Measurements from ENCODE around the gene CUL4A.

The CUL4A gene

DNA sequence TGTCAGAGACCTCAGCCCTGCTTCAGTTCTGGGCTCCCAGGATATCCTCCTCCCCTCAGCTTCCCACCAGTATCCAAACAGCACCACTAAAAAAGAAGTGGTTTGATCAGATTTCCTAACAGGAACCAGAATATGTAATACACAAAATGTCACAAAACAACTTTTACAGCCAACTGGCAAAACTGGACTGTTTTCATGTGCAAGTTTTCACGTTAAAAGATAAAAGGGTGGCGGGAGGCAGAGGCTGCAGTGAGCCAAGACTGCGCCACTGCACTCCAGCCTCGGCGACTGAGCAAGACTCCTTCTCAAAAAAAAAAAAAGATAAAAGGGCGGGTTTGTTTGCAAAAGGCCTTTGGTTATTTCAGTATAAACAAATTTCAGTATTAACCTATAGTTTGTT lies 14.1 kb upstream of the CUL4A start:
- H3K27ac ChIP-seq (ENCODE audit: insufficient read depth in 1 of 2, low read depth in 1 of 2, low read length in 2 of 2, poor library complexity in 1 of 2, severe bottlenecking in 2 of 2), result no peak overlapping the region
- no CpG with 5 or more reads among the region's 6 CpGs for WGBS (ENCODE audit: insufficient coverage)

DNA sequence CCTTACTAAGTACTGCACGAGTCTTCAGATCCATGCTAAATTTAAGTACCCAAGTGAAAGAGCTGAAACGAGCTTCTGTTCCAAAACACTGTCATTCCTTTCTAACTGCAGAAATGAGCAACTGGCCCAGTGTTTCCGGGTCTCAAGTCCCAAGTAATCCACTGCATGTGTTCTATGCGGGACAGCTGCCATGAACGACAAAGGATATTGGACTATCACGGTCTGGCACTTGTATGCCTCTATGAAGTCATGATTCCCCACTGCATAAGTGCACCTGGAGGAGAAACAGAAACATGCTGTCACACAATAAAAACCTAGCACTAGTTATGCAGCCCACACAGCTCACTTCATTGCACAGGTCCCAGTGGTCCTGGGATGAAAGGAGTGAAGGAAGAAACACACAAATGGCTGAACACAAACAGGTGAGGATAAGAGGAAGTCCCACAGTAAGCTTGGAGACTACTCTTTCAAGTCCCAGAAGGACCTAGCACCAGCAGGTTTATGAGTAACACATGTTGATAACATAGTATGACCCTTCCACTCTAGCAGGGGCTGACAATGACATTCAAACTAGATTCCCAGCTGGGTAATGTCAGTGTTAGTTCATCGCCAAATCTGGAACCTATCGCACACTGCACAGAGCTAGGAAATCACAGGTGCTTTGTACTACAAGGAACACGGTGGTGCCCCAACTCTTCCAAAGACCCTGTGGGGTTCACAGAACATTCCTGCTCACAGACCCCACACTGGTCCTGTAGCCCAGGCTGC lies 12.3 kb upstream of the CUL4A start:
- Histone ChIP-seq H3K4me1 (ENCODE audit: control extremely low read depth in 1 of 4, control insufficient read depth in 4 of 4, insufficient read depth in 4 of 4, low read length in 3 of 4) (no peaks in the 10 kb centered on the region), H3K27ac (ENCODE audit: insufficient read depth in 1 of 2, low read depth in 1 of 2, low read length in 2 of 2, poor library complexity in 1 of 2, severe bottlenecking in 2 of 2) (no peak overlapping the region), H3K36me3 (ENCODE audit: control insufficient read depth in 4 of 4, insufficient read depth in 4 of 4, low read length in 3 of 4) (peaks cover 21 to 80% (median 48%) of the 10 kb centered on the region in 4 experiments), H3K4me3 (ENCODE audit: control insufficient read depth in 1 of 7, extremely low read depth in 1 of 7, insufficient read depth in 4 of 7, low read depth in 2 of 7, low read length in 6 of 7) (no peak overlapping the region), H3K27me3 (replicated peaks in 2 of 5; ENCODE audit: control insufficient read depth in 4 of 5, insufficient read depth in 5 of 5, low read length in 4 of 5) (no peaks in the 10 kb centered on the region), H3K9me3 (ENCODE audit: control extremely low read depth in 1 of 5, control insufficient read depth in 4 of 5, insufficient read depth in 2 of 5, low read depth in 1 of 5, low read length in 4 of 5) (no peaks in the 10 kb centered on the region)
- no peak for DNase-seq
- ChIA-PET CTCF (interaction anchor here (1.7 kb wide), 1 partner anchor 16 kb away, joined by 5 read pairs; no protein-coding TSS in a partner anchor), POLR2A (no interaction called here)
- 100% methylated on average over 9 of the region's 9 CpGs for WGBS (ENCODE audit: insufficient coverage)

More for the DNA sequence above, 14.1 kb upstream of the CUL4A start:
- H3K36me3 ChIP-seq (ENCODE audit: control insufficient read depth in 4 of 4, insufficient read depth in 4 of 4, low read length in 3 of 4), result peaks cover 21 to 92% (median 55%) of the 10 kb centered on the region in 4 experiments
- ChIA-PET POLR2A (no interaction called here), CTCF (no interaction called here)
- H3K9me3 ChIP-seq (ENCODE audit: control extremely low read depth in 1 of 5, control insufficient read depth in 4 of 5, insufficient read depth in 2 of 5, low read depth in 1 of 5, low read length in 4 of 5), result no peaks in the 10 kb centered on the region
- H3K4me1 ChIP-seq (ENCODE audit: control extremely low read depth in 1 of 4, control insufficient read depth in 4 of 4, insufficient read depth in 4 of 4, low read length in 3 of 4), result no peaks in the 10 kb centered on the region
- no peak overlapping the region for H3K4me3 ChIP-seq (ENCODE audit: control insufficient read depth in 1 of 7, extremely low read depth in 1 of 7, insufficient read depth in 4 of 7, low read depth in 2 of 7, low read length in 6 of 7)
- H3K27me3 ChIP-seq (replicated peaks in 2 of 5; ENCODE audit: control insufficient read depth in 4 of 5, insufficient read depth in 5 of 5, low read length in 4 of 5), result no peaks in the 10 kb centered on the region
- no peak for DNase-seq

DNA sequence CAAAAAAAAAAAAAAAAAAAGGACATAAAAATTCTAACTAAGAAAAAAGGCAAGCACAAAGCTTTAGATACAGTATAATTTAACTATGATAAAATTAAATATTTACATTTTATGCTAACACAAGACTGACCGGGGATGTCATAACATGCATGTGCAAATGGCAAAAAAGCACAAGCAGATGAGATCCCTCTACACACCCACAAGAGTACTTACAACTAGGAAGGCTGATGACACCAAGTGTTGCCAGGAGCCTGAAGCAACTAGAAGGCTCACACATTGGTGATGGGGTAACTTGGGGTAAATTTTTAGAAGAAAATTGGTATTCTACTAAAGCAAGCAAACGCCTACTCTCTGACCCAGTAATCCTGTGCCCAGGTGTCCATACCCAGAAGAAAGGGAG lies 7.6 kb upstream of the CUL4A start:
- H3K27ac ChIP-seq (ENCODE audit: insufficient read depth in 1 of 2, low read depth in 1 of 2, low read length in 2 of 2, poor library complexity in 1 of 2, severe bottlenecking in 2 of 2), result no peak overlapping the region
- H3K27me3 ChIP-seq (replicated peaks in 2 of 5; ENCODE audit: control insufficient read depth in 4 of 5, insufficient read depth in 5 of 5, low read length in 4 of 5), result no peaks in the 10 kb centered on the region
- CTCF ChIA-PET, result no interaction called here
- H3K4me3 ChIP-seq (ENCODE audit: control insufficient read depth in 1 of 7, extremely low read depth in 1 of 7, insufficient read depth in 4 of 7, low read depth in 2 of 7, low read length in 6 of 7), result no peak overlapping the region
- no CpG with 5 or more reads among the region's 2 CpGs for WGBS (ENCODE audit: insufficient coverage)
- DNase-seq, result no peak
- peaks cover 0 to 16% (median 6%) of the 10 kb centered on the region in 4 experiments for H3K4me1 ChIP-seq (ENCODE audit: control extremely low read depth in 1 of 4, control insufficient read depth in 4 of 4, insufficient read depth in 4 of 4, low read length in 3 of 4)
- H3K9me3 ChIP-seq (ENCODE audit: control extremely low read depth in 1 of 5, control insufficient read depth in 4 of 5, insufficient read depth in 2 of 5, low read depth in 1 of 5, low read length in 4 of 5), result no peaks in the 10 kb centered on the region
- peaks cover 5 to 61% (median 28%) of the 10 kb centered on the region in 4 experiments for H3K36me3 ChIP-seq (ENCODE audit: control insufficient read depth in 4 of 4, insufficient read depth in 4 of 4, low read length in 3 of 4)
- POLR2A ChIA-PET, result no interaction called here

DNA sequence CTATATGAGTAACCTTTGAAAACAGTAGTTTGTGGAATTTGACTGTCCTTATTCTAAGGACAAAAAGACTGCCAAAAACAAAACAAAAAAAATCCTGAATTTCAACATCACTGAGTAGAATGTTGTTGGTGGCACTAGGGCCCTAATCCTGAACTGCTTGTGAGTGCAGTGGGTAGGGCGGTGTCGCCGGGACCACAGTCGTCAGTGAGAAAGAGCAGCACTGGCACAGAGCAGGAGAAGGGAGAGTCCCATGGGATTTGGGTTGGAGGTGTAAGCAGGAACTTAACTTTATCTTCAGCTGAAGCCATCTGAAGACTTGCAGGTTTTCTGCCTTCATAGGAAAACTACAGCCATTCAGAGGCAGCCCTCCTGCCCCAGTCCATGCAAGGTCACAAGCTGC lies 6.5 kb upstream of the CUL4A start:
- no peak for DNase-seq
- WGBS (ENCODE audit: insufficient coverage), result 100% methylated on average over 1 of the region's 4 CpGs
- Histone ChIP-seq H3K27ac (ENCODE audit: insufficient read depth in 1 of 2, low read depth in 1 of 2, low read length in 2 of 2, poor library complexity in 1 of 2, severe bottlenecking in 2 of 2) (no peak overlapping the region), H3K4me3 (ENCODE audit: control insufficient read depth in 1 of 7, extremely low read depth in 1 of 7, insufficient read depth in 4 of 7, low read depth in 2 of 7, low read length in 6 of 7) (no peak overlapping the region), H3K4me1 (ENCODE audit: control extremely low read depth in 1 of 4, control insufficient read depth in 4 of 4, insufficient read depth in 4 of 4, low read length in 3 of 4) (peaks cover 3 to 26% (median 15%) of the 10 kb centered on the region in 4 experiments), H3K27me3 (replicated peaks in 2 of 5; ENCODE audit: control insufficient read depth in 4 of 5, insufficient read depth in 5 of 5, low read length in 4 of 5) (no peaks in the 10 kb centered on the region), H3K9me3 (ENCODE audit: control extremely low read depth in 1 of 5, control insufficient read depth in 4 of 5, insufficient read depth in 2 of 5, low read depth in 1 of 5, low read length in 4 of 5) (no peaks in the 10 kb centered on the region), H3K36me3 (ENCODE audit: control insufficient read depth in 4 of 4, insufficient read depth in 4 of 4, low read length in 3 of 4) (peaks cover 5 to 52% (median 20%) of the 10 kb centered on the region in 4 experiments)
- ChIA-PET POLR2A (no interaction called here), CTCF (interaction anchor here (1.2 kb wide), 1 partner anchor 16 kb away, joined by 3 read pairs; no protein-coding TSS in a partner anchor)

DNA sequence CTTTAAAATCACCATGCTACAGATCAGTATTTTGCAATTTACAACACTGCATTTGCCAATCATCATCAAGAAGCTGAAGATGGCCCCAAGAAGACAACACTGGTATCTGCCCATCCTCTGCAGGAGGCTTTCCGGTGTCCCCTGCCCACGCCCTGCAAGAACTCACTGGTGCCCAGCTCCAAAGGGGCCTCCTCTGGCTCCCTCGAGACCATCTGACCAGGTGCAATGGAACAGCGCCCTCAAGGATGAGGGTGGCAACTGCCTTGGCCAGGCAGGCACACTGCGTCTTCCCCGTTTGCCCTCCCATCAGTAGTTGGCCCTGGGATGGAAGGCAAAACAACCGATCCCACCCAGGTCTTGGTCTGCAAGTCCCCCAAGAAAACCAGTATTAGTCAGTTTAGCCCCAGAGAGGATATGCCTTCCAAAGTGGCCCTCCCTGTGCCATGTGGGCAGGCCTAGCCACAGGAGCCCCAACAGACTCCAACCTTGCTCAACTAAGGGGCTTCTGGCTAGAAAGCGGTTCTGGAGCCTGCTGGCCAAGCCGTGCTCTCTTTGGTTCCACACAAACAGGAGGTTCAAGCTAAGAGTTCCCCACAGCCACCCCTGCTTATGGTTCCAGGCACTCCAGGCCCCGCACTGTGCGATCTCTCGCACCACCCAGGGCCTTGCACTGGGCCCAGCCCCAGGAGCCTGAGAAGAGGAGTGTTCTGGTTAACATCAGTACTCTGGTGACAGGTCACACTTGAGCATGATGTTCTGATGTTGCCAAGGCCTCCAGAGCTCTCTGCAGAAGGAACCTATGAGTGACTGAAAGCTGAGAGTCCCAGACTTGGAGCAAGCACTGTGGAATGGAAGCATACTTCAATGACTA lies 5.7 kb upstream of the CUL4A start:
- H3K4me3 ChIP-seq (ENCODE audit: control insufficient read depth in 1 of 7, extremely low read depth in 1 of 7, insufficient read depth in 4 of 7, low read depth in 2 of 7, low read length in 6 of 7), result no peak overlapping the region
- H3K36me3 ChIP-seq (ENCODE audit: control insufficient read depth in 4 of 4, insufficient read depth in 4 of 4, low read length in 3 of 4), result peaks cover 2 to 44% (median 16%) of the 10 kb centered on the region in 4 experiments
- no peaks in the 10 kb centered on the region for H3K9me3 ChIP-seq (ENCODE audit: control extremely low read depth in 1 of 5, control insufficient read depth in 4 of 5, insufficient read depth in 2 of 5, low read depth in 1 of 5, low read length in 4 of 5)
- ChIA-PET CTCF (interaction anchor here (1.2 kb wide), 1 partner anchor 17 kb away, joined by 3 read pairs; no protein-coding TSS in a partner anchor), POLR2A (no interaction called here)
- H3K4me1 ChIP-seq (ENCODE audit: control extremely low read depth in 1 of 4, control insufficient read depth in 4 of 4, insufficient read depth in 4 of 4, low read length in 3 of 4), result peaks cover 3 to 29% (median 17%) of the 10 kb centered on the region in 4 experiments
- DNase-seq, result no peak
- H3K27me3 ChIP-seq (replicated peaks in 2 of 5; ENCODE audit: control insufficient read depth in 4 of 5, insufficient read depth in 5 of 5, low read length in 4 of 5), result no peaks in the 10 kb centered on the region
- H3K27ac ChIP-seq (ENCODE audit: insufficient read depth in 1 of 2, low read depth in 1 of 2, low read length in 2 of 2, poor library complexity in 1 of 2, severe bottlenecking in 2 of 2), result no peak overlapping the region
- 100% methylated on average over 8 of the region's 12 CpGs for WGBS (ENCODE audit: insufficient coverage)

DNA sequence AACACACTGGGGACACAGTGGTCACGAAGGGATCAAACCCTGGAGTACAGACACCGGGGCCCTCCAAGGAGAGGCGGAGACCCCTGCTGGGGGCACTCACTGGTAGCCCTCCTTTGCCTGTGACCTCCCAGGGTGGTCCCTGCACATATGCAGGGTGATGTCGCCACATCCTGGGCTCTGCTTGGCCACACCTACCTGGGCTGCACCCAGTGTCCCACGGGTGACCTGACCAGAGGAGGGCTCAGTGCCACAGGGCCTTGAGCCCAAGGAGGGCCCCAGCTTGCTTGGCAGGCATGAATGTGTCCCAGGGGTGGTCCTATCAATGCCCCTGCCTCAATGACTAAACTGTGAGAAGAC lies 5.1 kb upstream of the CUL4A start:
- Histone ChIP-seq H3K36me3 (ENCODE audit: control insufficient read depth in 4 of 4, insufficient read depth in 4 of 4, low read length in 3 of 4) (peaks cover 2 to 38% (median 11%) of the 10 kb centered on the region in 4 experiments), H3K4me3 (ENCODE audit: control insufficient read depth in 1 of 7, extremely low read depth in 1 of 7, insufficient read depth in 4 of 7, low read depth in 2 of 7, low read length in 6 of 7) (no peak overlapping the region), H3K27me3 (replicated peaks in 2 of 5; ENCODE audit: control insufficient read depth in 4 of 5, insufficient read depth in 5 of 5, low read length in 4 of 5) (no peaks in the 10 kb centered on the region), H3K9me3 (ENCODE audit: control extremely low read depth in 1 of 5, control insufficient read depth in 4 of 5, insufficient read depth in 2 of 5, low read depth in 1 of 5, low read length in 4 of 5) (no peaks in the 10 kb centered on the region), H3K4me1 (ENCODE audit: control extremely low read depth in 1 of 4, control insufficient read depth in 4 of 4, insufficient read depth in 4 of 4, low read length in 3 of 4) (peaks cover 3 to 30% (median 18%) of the 10 kb centered on the region in 4 experiments), H3K27ac (ENCODE audit: insufficient read depth in 1 of 2, low read depth in 1 of 2, low read length in 2 of 2, poor library complexity in 1 of 2, severe bottlenecking in 2 of 2) (no peak overlapping the region)
- ChIA-PET POLR2A (no interaction called here), CTCF (no interaction called here)
- no peak for DNase-seq
- WGBS (ENCODE audit: insufficient coverage), result 90% methylated on average over 4 of the region's 5 CpGs

Data from common myeloid progenitor, CD34-positive (primary cell).